C1 segment of cervical spinal cord (tissue), 14 donors: ENCODE measurements around the gene FLOT1.
A peak's percentile ranks its signal among the peaks of the same experiment; 100 is the strongest.

ENCODE experiments used
- DNase-seq, 14 donors: peaks; one replicate each; lab custom pipeline; 2025; lab: John Stamatoyannopoulos, UW

FLOT1 gene

GRCh38 chr6:30703011-30703410 lies 39.5 kb downstream of the FLOT1 start:
- DNase-seq: no peak

- peak in 1 of 14 donors; percentile 8 for DNase-seq
These were observed 42.1 kb downstream of the FLOT1 start for GRCh38 chr6:30700340-30700739.

- no peak for DNase-seq
These were observed 46.1 kb downstream of the FLOT1 start for GRCh38 chr6:30696432-30696831.

GRCh38 chr6:30691208-30691847 lies 51.2 kb downstream of the FLOT1 start:
- no peak for DNase-seq

- peak in 12 of 14 donors; percentile 48 to 94 (median 76) for DNase-seq
These were observed 51.9 kb downstream of the FLOT1 start, which contains the start of gene NRM for GRCh38 chr6:30690403-30691207. Gene NRM, minus strand, starts transcription at chr6:30690984. Its CDS starts 10 bp downstream, at chr6:30690974.

- DNase-seq: no peak
These were observed 52.5 kb downstream of the FLOT1 start for GRCh38 chr6:30689985-30690384.

- no peak for DNase-seq
These were observed 53.2 kb downstream of the FLOT1 start for GRCh38 chr6:30689022-30689865.

- DNase-seq: no peak
These were observed 53.9 kb downstream of the FLOT1 start for GRCh38 chr6:30688569-30688968.

- peak in 1 of 14 donors; percentile 68 for DNase-seq
These were observed 54.6 kb downstream of the FLOT1 start for GRCh38 chr6:30687659-30688431.

- peak in 12 of 14 donors; percentile 27 to 88 (median 62) for DNase-seq
These were observed 55.4 kb downstream of the FLOT1 start for GRCh38 chr6:30686908-30687658.

- DNase-seq: peak in 10 of 14 donors; percentile 25 to 82 (median 62)
These were observed 56.2 kb downstream of the FLOT1 start, which contains the start of gene PPP1R18 for GRCh38 chr6:30686009-30686907. Gene PPP1R18, minus strand, starts transcription at chr6:30686645. Its CDS starts 627 bp downstream, at chr6:30686018.

- DNase-seq: no peak
These were observed 57.1 kb downstream of the FLOT1 start for GRCh38 chr6:30685157-30686008.

GRCh38 chr6:30684386-30685156 lies 57.9 kb downstream of the FLOT1 start:
- DNase-seq: peak in 5 of 14 donors; percentile 6 to 56 (median 22)

- DNase-seq: no peak
These were observed 58.5 kb downstream of the FLOT1 start for GRCh38 chr6:30683980-30684338.

- DNase-seq: peak in 2 of 14 donors; percentile 18 to 25
These were observed 59.1 kb downstream of the FLOT1 start for GRCh38 chr6:30683183-30683979.
